Ishikawa (cell line): ENCODE results near the gene RANGAP1.

Experiments used
- EGR1 ChIP-seq: IDR thresholded peaks from 2 replicates; pipeline ENCODE4 v1.6.1; 2012
- NFIC ChIP-seq: IDR thresholded peaks from 2 replicates; pipeline ENCODE4 v1.6.1; 2012
- REST ChIP-seq: IDR thresholded peaks from 2 replicates; pipeline ENCODE4 v1.6.1; 2012; ENCODE audit warnings: low read depth, mild to moderate bottlenecking
- TAF1 ChIP-seq: IDR thresholded peaks from 2 replicates; pipeline ENCODE4 v1.6.1; 2012; ENCODE audit warnings: low read depth, mild to moderate bottlenecking

GRCh38 chr22:41239443-41240128, 46.4 kb downstream of the RANGAP1 start:
- no peak for TF ChIP-seq REST
- no peak for TF ChIP-seq TAF1
- TF ChIP-seq NFIC: no peak
- no peak for TF ChIP-seq EGR1
